A549 treated with CpdA at 1 μM for 4 hours (cell line): ENCODE results near the gene SLC41A3. TPM values are rescaled to one million over a fixed set of nuclear protein-coding genes. Genes with fewer than 3 reads are reported as not detected.

Experiments
- total RNA-seq: library from RNA; stranded (reverse); fragments of 200-300 nt; extraction: Qiagen RNA extraction; gene quantifications from 5 replicates; pipeline ENCODE4 v1.2.3, GENCODE V29; 2022; ENCODE audit warnings: low read depth

SLC41A3 gene
- total RNA-seq = 22.9 to 24.5 TPM (median 24.0 TPM) in 5 replicates

GRCh38 chr3:126083913-126084767 is at the start of gene SLC41A3:
TSS of gene SLC41A3 (minus strand) at chr3:126084124. CDS start at chr3:126068219, 15,905 bp downstream.

GRCh38 chr3:125968701-125969592 is 115.0 kb downstream of the SLC41A3 start, which contains the start of gene ROPN1B:
TSS of gene ROPN1B (plus strand) at chr3:125969178. CDS start at chr3:125972055, 2,877 bp downstream.

Other genes starting within 250 kb of the SLC41A3 start
- not detected in 5 replicates for gene ROPN1B, start 114.9 kb downstream of the SLC41A3 start, total RNA-seq
- gene ALDH1L1, start 96.5 kb upstream of the SLC41A3 start, total RNA-seq = 0.11 to 0.64 TPM (median 0.23 TPM) in 5 replicates